Spinal cord (tissue), 10 donors: ENCODE measurements around the gene CAMKK1. TPM values are rescaled to one million over a fixed set of nuclear protein-coding genes. Genes with fewer than 3 reads are reported as not detected.

Experiments
- DNase-seq, 6 donors: peaks; one replicate each; pipeline versions ENCODE4 v3.0.0 to v3.0.0-alpha.2; 2013 to 2015; ENCODE audit warnings: low spot score in 6 of 6, low read depth in 4 of 6
- H3K27ac ChIP-seq: one replicate; pipeline ENCODE4 v1.5.1; 2013; ENCODE audit warnings: low read depth, low read length, control low read depth
- H3K27me3 ChIP-seq: one replicate; pipeline ENCODE4 v1.6.1; 2013; ENCODE audit warnings: low read length; ENCODE audit not compliant: control insufficient read depth, insufficient read depth
- H3K36me3 ChIP-seq: one replicate; pipeline ENCODE4 v1.6.1; 2013; ENCODE audit warnings: low read length; ENCODE audit not compliant: control insufficient read depth, insufficient read depth
- H3K4me1 ChIP-seq: one replicate; pipeline ENCODE4 v1.6.1; 2013; ENCODE audit warnings: low read length; ENCODE audit not compliant: control insufficient read depth, insufficient read depth
- H3K4me3 ChIP-seq: one replicate; pipeline ENCODE4 v1.5.1; 2013; ENCODE audit warnings: low read depth, low read length, control low read depth
- H3K9me3 ChIP-seq: one replicate; pipeline ENCODE4 v1.6.1; 2013; ENCODE audit warnings: low read length; ENCODE audit not compliant: control insufficient read depth, insufficient read depth
- WGBS: methylation state at CpG from one replicate; pipeline ENCODE4 v1.1.5; 2013; ENCODE audit warnings: missing lambda C conversion rate; ENCODE audit not compliant: insufficient coverage; 5-methylcytosine and 5-hydroxymethylcytosine counted together
- polyA plus RNA-seq, 2 donors: library from polyadenylated mRNA; unstranded; fragments of 120-200 nt; gene quantifications; one replicate each; pipeline ENCODE4 v1.2.1, GENCODE V29; 2013; ENCODE audit not compliant: insufficient read length in 2 of 2
- total RNA-seq, 2 donors: library from RNA; depleted of rRNA in 1 of 2; stranded (reverse); fragments of 120-200 nt in 1 of 2; fragments of >200 nt in 1 of 2; gene quantifications; one replicate each; pipeline versions ENCODE4 v1.2.3 to v1.2.4, GENCODE V29; 2013 to 2014
- donor health status: healthy.

The CAMKK1 gene
- total and polyA plus RNA-seq, 4 donors, result 5.2 to 22.5 (median 13.5) TPM

- peaks cover 51% of the 10 kb centered on the region for H3K36me3 ChIP-seq
- 97% methylated on average over 11 of the region's 12 CpGs for WGBS
- H3K27ac ChIP-seq, result no peak overlapping the region
- no peak overlapping the region for H3K4me3 ChIP-seq
- no peaks in the 10 kb centered on the region for H3K27me3 ChIP-seq
- no peaks in the 10 kb centered on the region for H3K9me3 ChIP-seq
- no peaks in the 10 kb centered on the region for H3K4me1 ChIP-seq
- no peak for DNase-seq
These were observed 54.6 kb downstream of the CAMKK1 start for GRCh38 chr17:3838206-3838605.

- no peaks in the 10 kb centered on the region for H3K27me3 ChIP-seq
- no peaks in the 10 kb centered on the region for H3K4me1 ChIP-seq
- no peaks in the 10 kb centered on the region for H3K9me3 ChIP-seq
- H3K36me3 ChIP-seq, result peaks cover 48% of the 10 kb centered on the region
- no CpG with 5 or more reads among the region's 10 CpGs for WGBS
- no peak overlapping the region for H3K27ac ChIP-seq
- H3K4me3 ChIP-seq, result no peak overlapping the region
- DNase-seq, result no peak
These were observed 56.3 kb downstream of the CAMKK1 start for GRCh38 chr17:3836551-3836950.

GRCh38 chr17:3835410-3836229, 57.2 kb downstream of the CAMKK1 start:
- no peaks in the 10 kb centered on the region for H3K27me3 ChIP-seq
- no peaks in the 10 kb centered on the region for H3K4me1 ChIP-seq
- no peak for DNase-seq
- peaks cover 50% of the 10 kb centered on the region for H3K36me3 ChIP-seq
- 97% methylated on average over 9 of the region's 14 CpGs for WGBS
- H3K27ac ChIP-seq, result no peak overlapping the region
- H3K9me3 ChIP-seq, result no peaks in the 10 kb centered on the region
- no peak overlapping the region for H3K4me3 ChIP-seq

GRCh38 chr17:3834811-3835210, 58.0 kb downstream of the CAMKK1 start:
- WGBS, result no CpG with 5 or more reads among the region's 4 CpGs
- Histone ChIP-seq H3K36me3 (peaks cover 54% of the 10 kb centered on the region), H3K27ac (no peak overlapping the region)

GRCh38 chr17:3828852-3829232, 64.0 kb downstream of the CAMKK1 start:
- H3K27ac ChIP-seq, result no peak overlapping the region
- DNase-seq, result no peak
- H3K27me3 ChIP-seq, result no peaks in the 10 kb centered on the region
- WGBS, result 95% methylated on average over 4 of the region's 7 CpGs
- no peak overlapping the region for H3K4me3 ChIP-seq
- H3K9me3 ChIP-seq, result no peaks in the 10 kb centered on the region
- peaks cover 43% of the 10 kb centered on the region for H3K36me3 ChIP-seq
- no peaks in the 10 kb centered on the region for H3K4me1 ChIP-seq

More at GRCh38 chr17:3834811-3835210, 58.0 kb downstream of the CAMKK1 start:
- no peak for DNase-seq
- no peaks in the 10 kb centered on the region for H3K4me1 ChIP-seq
- no peaks in the 10 kb centered on the region for H3K9me3 ChIP-seq
- no peak overlapping the region for H3K4me3 ChIP-seq
- H3K27me3 ChIP-seq, result no peaks in the 10 kb centered on the region

- peaks cover 47% of the 10 kb centered on the region for H3K36me3 ChIP-seq
- H3K27me3 ChIP-seq, result no peaks in the 10 kb centered on the region
- H3K4me3 ChIP-seq, result no peak overlapping the region
- 56% methylated on average over 2 of the region's 7 CpGs for WGBS
- no peaks in the 10 kb centered on the region for H3K9me3 ChIP-seq
- no peaks in the 10 kb centered on the region for H3K4me1 ChIP-seq
- no peak overlapping the region for H3K27ac ChIP-seq
- DNase-seq, result peak in 1 of 6 donors; percentile 8
These were observed 64.6 kb downstream of the CAMKK1 start for GRCh38 chr17:3828151-3828851.

- H3K27ac ChIP-seq, result no peak overlapping the region
These were observed 65.6 kb downstream of the CAMKK1 start for GRCh38 chr17:3827124-3827773.

GRCh38 chr17:3826191-3826590, 66.7 kb downstream of the CAMKK1 start:
- 100% methylated on average over 1 of the region's 4 CpGs for WGBS
- Histone ChIP-seq H3K4me1 (no peaks in the 10 kb centered on the region), H3K27ac (no peak overlapping the region), H3K36me3 (peaks cover 48% of the 10 kb centered on the region), H3K4me3 (no peak overlapping the region), H3K27me3 (no peaks in the 10 kb centered on the region), H3K9me3 (no peaks in the 10 kb centered on the region)
- no peak for DNase-seq

More at GRCh38 chr17:3827124-3827773, 65.6 kb downstream of the CAMKK1 start:
- Histone ChIP-seq H3K27me3 (no peaks in the 10 kb centered on the region), H3K36me3 (peaks cover 42% of the 10 kb centered on the region), H3K9me3 (no peaks in the 10 kb centered on the region), H3K4me1 (no peaks in the 10 kb centered on the region), H3K4me3 (no peak overlapping the region)
- peak in 5 of 6 donors; percentile 5 to 81 (median 32) for DNase-seq
- no CpG with 5 or more reads among the region's 6 CpGs for WGBS

GRCh38 chr17:3821101-3821500, 71.8 kb downstream of the CAMKK1 start:
- Histone ChIP-seq H3K36me3 (peaks cover 61% of the 10 kb centered on the region), H3K9me3 (no peaks in the 10 kb centered on the region), H3K27ac (no peak overlapping the region), H3K27me3 (no peaks in the 10 kb centered on the region), H3K4me1 (no peaks in the 10 kb centered on the region), H3K4me3 (no peak overlapping the region)
- WGBS, result 100% methylated on average over 5 of the region's 9 CpGs
- DNase-seq, result no peak
